Peyer's patch (tissue), 4 donors: ENCODE results near the gene GABRB1. TPM values are rescaled to one million over a fixed set of nuclear protein-coding genes. Genes with fewer than 3 reads are reported as not detected.

Experiments
- DNase-seq, 3 donors: peaks; one replicate each; pipeline ENCODE4 v3.0.0-alpha.2; 2017 to 2019
- H3K27ac ChIP-seq, 4 donors: fragments of 200-600 bp; sonication (generic); one replicate each; pipeline ENCODE4 v1.5.1; 2016 to 2019
- H3K27me3 ChIP-seq, 2 donors: fragments of 200-600 bp; sonication (generic); one replicate each; pipeline ENCODE4 v1.5.1; 2019
- H3K36me3 ChIP-seq, 3 donors: fragments of 200-600 bp; sonication (generic); one replicate each; pipeline ENCODE4 v1.5.1; 2016 to 2019
- H3K4me1 ChIP-seq, 4 donors: fragments of 200-600 bp; sonication (generic); one replicate each; pipeline ENCODE4 v1.5.1; 2016 to 2019
- H3K4me3 ChIP-seq, 4 donors: fragments of 200-600 bp; sonication (generic); 1 replicate in 3 of 4; 2 replicates in 1 of 4; pipeline ENCODE4 v1.5.1; 2016 to 2019; ENCODE audit warnings: mild to moderate bottlenecking in 1 of 4
- H3K9me3 ChIP-seq, 4 donors: fragments of 200-600 bp; sonication (generic); one replicate each; pipeline ENCODE4 v1.5.1; 2016 to 2019; ENCODE audit warnings: mild to moderate bottlenecking in 1 of 4
- POLR2A ChIP-seq, 2 donors: fragments of 450-650 bp; IDR thresholded peaks; one replicate each; pipeline ENCODE4 v1.5.1; 2017; ENCODE audit warnings: antibody characterized with exemption in 2 of 2, mild to moderate bottlenecking in 2 of 2, moderate library complexity in 2 of 2
- total RNA-seq, 4 donors: library from RNA; depleted of rRNA; stranded (reverse); fragments of >200 nt; gene quantifications; one replicate each; pipeline ENCODE4 v1.1.0, GENCODE V29; 2016
- TF ChIP-seq, protein P1 (sequence below), 6 experiments: fragments of 450-650 bp in 4 of 6; fragments of 200-600 bp in 2 of 6; sonication (generic) in 1 of 6; IDR thresholded peaks; one replicate each; pipeline ENCODE4 v1.5.1; 2017 to 2019; ENCODE audit warnings: antibody characterized with exemption in 6 of 6, mild to moderate bottlenecking in 3 of 6, moderate library complexity in 1 of 6

GABRB1 gene
- total RNA-seq, 4 donors from 2014 or later, result not detected

DNA sequence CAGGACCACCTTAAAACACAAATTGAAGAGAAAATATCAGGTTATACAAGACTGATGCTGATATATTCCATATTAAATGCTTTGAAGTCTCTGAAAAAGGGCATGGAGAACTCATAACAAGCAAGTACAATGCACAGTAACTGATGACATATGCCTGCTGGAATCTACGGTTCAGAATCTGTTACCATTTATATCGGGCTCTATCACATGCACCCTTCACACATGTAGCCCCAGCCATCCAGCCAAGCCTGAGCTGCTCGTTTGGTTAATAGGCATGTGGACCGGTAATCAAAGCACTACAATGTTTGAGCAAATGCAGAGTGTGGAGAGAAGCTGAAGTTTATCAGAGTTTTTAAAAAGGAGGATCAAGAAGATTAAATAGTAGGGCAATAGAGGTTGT, 420.3 kb downstream of the GABRB1 start:
- no peaks in the 10 kb centered on the region for H3K27me3 ChIP-seq
- H3K4me3 ChIP-seq, result no peak overlapping the region
- no peak for DNase-seq
- no peaks in the 10 kb centered on the region for H3K9me3 ChIP-seq
- peaks cover 0 to 55% (median 0%) of the 10 kb centered on the region in 3 donors for H3K36me3 ChIP-seq
- no peak overlapping the region for H3K27ac ChIP-seq
- TF ChIP-seq, protein P1, sequence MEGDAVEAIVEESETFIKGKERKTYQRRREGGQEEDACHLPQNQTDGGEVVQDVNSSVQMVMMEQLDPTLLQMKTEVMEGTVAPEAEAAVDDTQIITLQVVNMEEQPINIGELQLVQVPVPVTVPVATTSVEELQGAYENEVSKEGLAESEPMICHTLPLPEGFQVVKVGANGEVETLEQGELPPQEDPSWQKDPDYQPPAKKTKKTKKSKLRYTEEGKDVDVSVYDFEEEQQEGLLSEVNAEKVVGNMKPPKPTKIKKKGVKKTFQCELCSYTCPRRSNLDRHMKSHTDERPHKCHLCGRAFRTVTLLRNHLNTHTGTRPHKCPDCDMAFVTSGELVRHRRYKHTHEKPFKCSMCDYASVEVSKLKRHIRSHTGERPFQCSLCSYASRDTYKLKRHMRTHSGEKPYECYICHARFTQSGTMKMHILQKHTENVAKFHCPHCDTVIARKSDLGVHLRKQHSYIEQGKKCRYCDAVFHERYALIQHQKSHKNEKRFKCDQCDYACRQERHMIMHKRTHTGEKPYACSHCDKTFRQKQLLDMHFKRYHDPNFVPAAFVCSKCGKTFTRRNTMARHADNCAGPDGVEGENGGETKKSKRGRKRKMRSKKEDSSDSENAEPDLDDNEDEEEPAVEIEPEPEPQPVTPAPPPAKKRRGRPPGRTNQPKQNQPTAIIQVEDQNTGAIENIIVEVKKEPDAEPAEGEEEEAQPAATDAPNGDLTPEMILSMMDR (IDR thresholded peaks at IDR 0.05), result no peak
- no peak for TF ChIP-seq POLR2A (IDR thresholded peaks at IDR 0.05)
- H3K4me1 ChIP-seq, result no peaks in the 10 kb centered on the region

DNA sequence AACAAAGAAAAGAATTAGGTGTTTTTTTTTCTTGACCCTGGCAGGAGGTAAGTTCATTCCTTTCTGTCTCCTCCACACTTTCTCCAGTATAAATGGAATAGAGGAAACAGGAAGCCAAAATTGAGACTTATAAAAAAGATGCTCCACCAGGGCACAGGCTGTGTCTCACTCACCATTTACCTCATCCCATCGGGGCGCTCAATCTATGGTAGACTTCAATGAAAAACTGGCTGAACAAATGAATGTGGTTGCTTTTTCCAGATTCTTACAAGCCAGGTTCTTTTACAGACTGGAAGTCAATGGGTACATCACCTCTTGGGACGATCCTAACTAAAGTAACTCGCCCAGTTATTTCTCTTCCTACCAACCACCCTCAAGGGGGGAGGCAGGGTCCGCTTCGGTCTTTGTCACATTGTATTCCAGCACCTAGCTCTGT, 431.4 kb downstream of the GABRB1 start:
- Histone ChIP-seq H3K27me3 (no peaks in the 10 kb centered on the region), H3K36me3 (no peaks in the 10 kb centered on the region), H3K27ac (peak overlapping the region; percentile 71 to 93 (median 85)), H3K4me1 (peaks cover 0 to 3% (median 0%) of the 10 kb centered on the region in 4 donors), H3K4me3 (peak overlapping the region; percentile 73 to 83 (median 78)), H3K9me3 (no peaks in the 10 kb centered on the region)
- no peak for DNase-seq
- no peak for TF ChIP-seq POLR2A (IDR thresholded peaks at IDR 0.05)
- TF ChIP-seq, protein P1 (IDR thresholded peaks at IDR 0.05), result no peak

DNA sequence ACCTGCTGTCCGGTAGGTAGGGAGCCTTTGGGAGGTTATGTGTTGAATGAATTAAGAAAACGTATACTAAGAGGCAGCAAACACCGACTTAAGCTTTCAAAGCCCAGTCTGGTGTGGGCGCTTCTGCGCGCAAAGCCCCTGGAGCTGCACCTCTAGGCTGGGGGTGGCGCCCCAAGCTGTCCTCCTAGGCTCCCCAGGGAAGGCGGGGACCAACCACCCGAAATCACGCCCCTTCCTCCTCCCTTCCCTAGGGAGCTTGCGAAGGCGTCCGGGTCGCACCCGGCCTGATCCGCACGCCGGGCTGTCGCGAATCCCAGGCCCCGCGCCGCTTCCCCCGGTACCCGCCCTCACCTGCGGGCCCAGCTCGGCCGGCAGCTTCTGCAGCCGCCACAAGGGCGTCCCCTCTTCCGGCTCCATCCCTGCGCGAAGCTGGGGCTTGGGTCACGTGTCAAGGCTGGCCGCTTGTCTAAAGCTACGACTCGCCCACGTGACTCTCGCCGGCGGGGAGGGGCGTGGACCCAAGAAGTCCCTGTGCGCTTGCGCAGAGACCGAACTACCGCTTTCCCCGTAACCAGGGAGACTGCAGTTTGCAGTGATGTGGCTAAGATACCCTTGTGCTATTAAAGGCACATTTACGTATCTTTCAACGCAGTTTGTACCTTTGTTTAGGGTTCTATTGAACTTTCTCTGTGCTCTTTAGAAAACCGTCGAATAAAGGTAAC, 432.0 kb downstream of the GABRB1 start, which contains the start of gene COMMD8:
COMMD8 (minus strand) TSS at position 468 of the 722 bp plus-strand sequence; CDS start at position 417, 51 bp downstream.
- Histone ChIP-seq H3K4me3 (peak within 1 kb of the TSS; percentile 73 to 83 (median 78)), H3K27ac (peak within 1 kb of the TSS; percentile 71 to 93 (median 85)), H3K36me3 (no peaks in the 10 kb centered on the region), H3K9me3 (no peaks in the 10 kb centered on the region), H3K4me1 (peaks cover 0 to 3% (median 0%) of the 10 kb centered on the region in 4 donors), H3K27me3 (no peaks in the 10 kb centered on the region)
- DNase-seq, result peak; percentile 97 to 99 (median 98)
- TF ChIP-seq POLR2A (IDR thresholded peaks at IDR 0.05), result peak; percentile 50 to 64
- TF ChIP-seq, protein P1 (IDR thresholded peaks at IDR 0.05), result peak in 4 of 6 experiments; percentile 28 to 66 (median 47)

DNA sequence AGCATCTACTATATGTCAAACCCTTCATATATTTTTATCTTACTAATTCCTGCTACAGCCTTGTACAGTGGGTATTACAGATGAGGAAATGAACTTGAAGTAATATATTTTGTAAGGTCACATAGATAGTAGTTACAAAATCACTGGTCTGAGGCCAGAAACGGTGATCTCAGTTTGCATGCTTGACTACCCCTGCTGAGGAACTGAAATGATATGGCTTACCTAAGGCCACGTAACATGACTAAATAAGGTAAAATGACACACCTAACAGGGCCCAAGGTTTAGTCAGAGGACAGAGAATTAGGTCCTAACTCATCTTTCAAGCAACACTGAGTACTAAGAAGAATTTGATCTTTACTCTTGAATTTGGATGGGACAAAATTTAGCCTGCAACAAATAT, 433.6 kb downstream of the GABRB1 start:
- no peak overlapping the region for H3K4me3 ChIP-seq
- H3K27ac ChIP-seq, result no peak overlapping the region
- TF ChIP-seq, protein P1 (IDR thresholded peaks at IDR 0.05), result no peak
- no peak for TF ChIP-seq POLR2A (IDR thresholded peaks at IDR 0.05)
- H3K9me3 ChIP-seq, result no peaks in the 10 kb centered on the region
- no peaks in the 10 kb centered on the region for H3K27me3 ChIP-seq
- DNase-seq, result no peak
- peaks cover 0 to 3% (median 0%) of the 10 kb centered on the region in 4 donors for H3K4me1 ChIP-seq
- no peaks in the 10 kb centered on the region for H3K36me3 ChIP-seq

DNA sequence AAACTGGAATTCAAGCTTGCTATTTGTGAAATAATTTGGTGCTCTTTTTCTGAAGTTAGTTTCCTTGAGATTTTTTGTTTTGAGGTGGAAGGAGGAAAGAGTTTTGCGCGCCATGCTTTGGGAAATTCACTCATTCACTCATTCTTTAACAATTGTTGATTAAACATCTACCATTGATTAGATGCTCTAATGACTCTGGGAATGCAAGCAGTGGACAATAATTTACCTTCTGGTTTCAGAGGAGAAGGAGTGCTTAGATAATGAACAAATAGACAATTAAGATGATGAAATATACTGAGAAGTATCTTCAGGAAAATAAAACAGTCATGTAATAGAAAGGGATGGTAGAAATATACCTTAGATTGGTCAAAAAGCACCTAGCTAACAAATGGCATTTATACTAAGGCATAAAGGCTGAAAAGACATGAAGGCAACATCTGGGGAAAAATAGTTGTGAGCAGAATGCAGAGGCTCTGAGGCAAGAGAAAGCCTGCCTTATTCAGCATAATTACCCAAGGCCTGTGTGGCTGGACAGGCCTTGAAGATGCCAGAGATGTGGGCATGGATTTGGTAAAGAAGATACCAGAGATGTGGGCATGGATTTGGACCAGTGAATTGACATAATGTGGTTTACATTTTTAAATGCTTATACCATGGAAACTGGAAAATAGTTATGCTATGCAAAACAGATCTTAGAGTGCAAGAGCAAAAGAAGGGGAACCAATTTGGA, 434.9 kb downstream of the GABRB1 start:
- H3K27ac ChIP-seq, result no peak overlapping the region
- no peaks in the 10 kb centered on the region for H3K27me3 ChIP-seq
- H3K9me3 ChIP-seq, result no peaks in the 10 kb centered on the region
- H3K4me3 ChIP-seq, result no peak overlapping the region
- peaks cover 0 to 3% (median 0%) of the 10 kb centered on the region in 4 donors for H3K4me1 ChIP-seq
- TF ChIP-seq, protein P1 (IDR thresholded peaks at IDR 0.05), result no peak
- no peak for TF ChIP-seq POLR2A (IDR thresholded peaks at IDR 0.05)
- H3K36me3 ChIP-seq, result no peaks in the 10 kb centered on the region
- DNase-seq, result no peak
